Right lobe of liver (tissue), 4 donors: ENCODE results near the gene PDIA3.

Experiments
- POLR2A ChIP-seq: fragments of 450-650 bp; IDR thresholded peaks from one replicate; pipeline ENCODE4 v1.6.1; 2017; ENCODE audit warnings: antibody characterized with exemption, mild to moderate bottlenecking
- TF ChIP-seq, protein P1 (sequence below), 4 donors: fragments of 200-600 bp in 3 of 4; fragments of 450-650 bp in 1 of 4; IDR thresholded peaks; one replicate each; pipeline versions ENCODE4 v1.5.1 to v1.8.0; 2016 to 2022; ENCODE audit warnings: antibody characterized with exemption in 4 of 4, mild to moderate bottlenecking in 2 of 4
- donor health status: DM: no; HTN: no; CAD: no.
- donor health status: DM: no; HTN: no; CAD: no.
- donor health status: DM: no; HTN: yes; CAD: no.

DNA sequence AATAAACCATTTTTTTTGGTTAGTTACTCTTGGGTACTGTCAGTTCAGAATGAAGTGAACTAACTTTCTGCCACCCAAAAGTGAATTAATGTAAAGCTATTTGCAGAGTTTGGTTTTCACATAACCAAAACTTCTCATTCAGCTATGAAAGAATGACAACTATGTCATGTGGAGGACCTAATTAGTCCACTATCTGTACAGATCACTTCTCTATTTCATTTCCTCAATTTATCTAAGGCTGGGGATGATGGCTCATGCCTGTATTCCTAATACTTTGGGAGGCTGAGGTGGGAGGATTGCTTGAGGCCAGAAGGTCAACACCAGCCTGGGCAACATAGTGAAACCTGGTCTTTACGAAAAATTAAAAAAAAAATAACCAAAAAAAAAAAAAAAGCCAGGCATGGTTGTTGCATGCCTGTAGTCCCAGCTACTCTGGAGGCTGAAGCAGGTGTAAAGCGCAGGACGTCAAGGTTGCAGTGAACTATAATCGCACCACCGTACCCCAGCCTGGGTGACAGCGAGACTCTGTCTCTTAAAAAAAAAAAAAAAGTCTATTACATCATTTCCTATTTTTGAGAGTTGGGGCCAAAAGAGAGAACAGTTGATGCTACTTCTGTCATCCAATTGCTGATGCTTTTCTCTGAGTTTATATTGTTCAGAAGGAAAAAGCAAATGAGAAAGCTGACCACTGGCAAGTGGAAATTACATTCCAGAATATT is 62.9 kb downstream of the PDIA3 start:
- TF ChIP-seq, protein P1, sequence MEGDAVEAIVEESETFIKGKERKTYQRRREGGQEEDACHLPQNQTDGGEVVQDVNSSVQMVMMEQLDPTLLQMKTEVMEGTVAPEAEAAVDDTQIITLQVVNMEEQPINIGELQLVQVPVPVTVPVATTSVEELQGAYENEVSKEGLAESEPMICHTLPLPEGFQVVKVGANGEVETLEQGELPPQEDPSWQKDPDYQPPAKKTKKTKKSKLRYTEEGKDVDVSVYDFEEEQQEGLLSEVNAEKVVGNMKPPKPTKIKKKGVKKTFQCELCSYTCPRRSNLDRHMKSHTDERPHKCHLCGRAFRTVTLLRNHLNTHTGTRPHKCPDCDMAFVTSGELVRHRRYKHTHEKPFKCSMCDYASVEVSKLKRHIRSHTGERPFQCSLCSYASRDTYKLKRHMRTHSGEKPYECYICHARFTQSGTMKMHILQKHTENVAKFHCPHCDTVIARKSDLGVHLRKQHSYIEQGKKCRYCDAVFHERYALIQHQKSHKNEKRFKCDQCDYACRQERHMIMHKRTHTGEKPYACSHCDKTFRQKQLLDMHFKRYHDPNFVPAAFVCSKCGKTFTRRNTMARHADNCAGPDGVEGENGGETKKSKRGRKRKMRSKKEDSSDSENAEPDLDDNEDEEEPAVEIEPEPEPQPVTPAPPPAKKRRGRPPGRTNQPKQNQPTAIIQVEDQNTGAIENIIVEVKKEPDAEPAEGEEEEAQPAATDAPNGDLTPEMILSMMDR (IDR thresholded peaks at IDR 0.05), result no peak
- no peak for TF ChIP-seq POLR2A
